K562 (cell line): ENCODE measurements around the gene FYTTD1. TPM values are rescaled to one million over a fixed set of nuclear protein-coding genes. Genes with fewer than 3 reads are reported as not detected.
A peak's percentile ranks its signal among the peaks of the same experiment; 100 is the strongest.

Experiments
- ARID3B ChIP-seq: fragments of 250-450 bp; sonication (Bioruptor Pico); IDR thresholded peaks from 2 replicates; pipeline ENCODE4 v1.4.0; 2020; ENCODE audit warnings: borderline replicate concordance
- HDAC3 ChIP-seq: fragments of 450-650 bp; IDR thresholded peaks from 2 replicates; pipeline ENCODE4 v1.6.1; 2018; ENCODE audit warnings: borderline replicate concordance, mild to moderate bottlenecking, moderate library complexity; ENCODE audit not compliant: partially characterized antibody
- HOXB6 ChIP-seq: fragments of 250-450 bp; sonication (Bioruptor Pico); IDR thresholded peaks from 2 replicates; pipeline ENCODE4 v1.5.1; 2022; ENCODE audit warnings: mild to moderate bottlenecking, borderline replicate concordance
- NEUROD1 ChIP-seq: fragments of 150-350 bp; IDR thresholded peaks from 2 replicates; pipeline ENCODE4 v1.6.1; 2014; ENCODE audit warnings: borderline replicate concordance, low read length, low read depth; ENCODE audit not compliant: partially characterized antibody
- NFXL1 ChIP-seq: fragments of 450-650 bp; formaldehyde crosslinking; IDR thresholded peaks from 2 replicates; pipeline ENCODE4 v1.4.0; 2021; ENCODE audit warnings: mild to moderate bottlenecking
- POLR2AphosphoS2 ChIP-seq: IDR thresholded peaks from 2 replicates; pipeline ENCODE4 v1.6.1; 2012; ENCODE audit warnings: low read length, improper control_type of control experiment
- SAP30 ChIP-seq: fragments of 200-600 bp; sonication (generic); IDR thresholded peaks from 2 replicates; pipeline ENCODE4 v1.6.1; 2012; ENCODE audit warnings: borderline replicate concordance, low read depth, mild to moderate bottlenecking, moderate library complexity, low read length, control low read depth, inconsistent platforms; ENCODE audit not compliant: insufficient read depth, poor library complexity, severe bottlenecking
- SMARCA4 ChIP-seq: fragments of 450-650 bp; IDR thresholded peaks from 2 replicates; pipeline ENCODE4 v1.6.1; 2016
- SNRNP70 ChIP-seq: fragments of 200-400 bp; formaldehyde crosslinking; optimal IDR thresholded peaks from 2 replicates; pipeline ENCODE3; 2017; ENCODE audit warnings: low read depth, low read length
- THRA ChIP-seq: fragments of 450-650 bp; IDR thresholded peaks from 2 replicates; pipeline ENCODE4 v1.6.1; 2017; ENCODE audit warnings: mild to moderate bottlenecking, moderate library complexity
- ZBTB1 ChIP-seq: sonication (generic); formaldehyde crosslinking; IDR thresholded peaks from 2 replicates; pipeline ENCODE4 v1.8.1; 2023; ENCODE audit warnings: missing genetic modification reagents, low read depth, mild to moderate bottlenecking, borderline replicate concordance
- ZFP36 ChIP-seq: fragments of 150-350 bp; IDR thresholded peaks from 2 replicates; pipeline ENCODE4 v1.6.1; 2018; ENCODE audit warnings: low read length, low read depth; ENCODE audit not compliant: partially characterized antibody
- ZNF584 ChIP-seq: fragments of 200-800 bp; sonication (Bioruptor generic); IDR thresholded peaks from 2 replicates; pipeline ENCODE4 v1.6.1; 2016; ENCODE audit warnings: low read depth, mild to moderate bottlenecking, missing genetic modification characterization, missing compliant biosample characterization
- polyA plus RNA-seq, 8 experiments: library from polyadenylated mRNA; depleted of rRNA in 4 of 8; stranded (reverse) in 5 of 8; unstranded in 3 of 8; fragments of >200 nt; fragmentation: Nextera tagmentation in 2 of 8; fragmentation: Illumina TruSeq in 1 of 8; extraction: Ambion mirVana in 2 of 8; extraction: Trizol in 1 of 8; gene quantifications; 2 replicates each; pipeline versions ENCODE4 v1.2.1 to v1.2.3, GENCODE V29; 2011 to 2014; ENCODE audit warnings: inconsistent platforms in 1 of 8, missing spikeins in 1 of 8
- total RNA-seq, 7 experiments: library from RNA; depleted of rRNA in 6 of 7; stranded (reverse); fragments of >200 nt in 6 of 7; fragmentation: Illumina TruSeq in 2 of 7; extraction: Trizol in 2 of 7; gene quantifications; 2 replicates each; pipeline versions ENCODE4 v1.2.1 to v1.2.3, GENCODE V29; 2011 to 2021; ENCODE audit warnings: low replicate concordance in 1 of 7
- TF ChIP-seq, protein P1 (sequence below): fragments of 450-650 bp; IDR thresholded peaks from 2 replicates; pipeline ENCODE4 v1.6.1; 2016; ENCODE audit warnings: low read depth
- TF ChIP-seq, protein P2 (sequence below): fragments of 450-650 bp; IDR thresholded peaks from 2 replicates; pipeline ENCODE4 v1.6.1; 2016

Gene FYTTD1
- total and polyA plus RNA-seq, 9 of the 15 experiments (the other 6 are each of a cell fraction or from before 2014, with no cell fraction given), result 35.7 to 106 (median 76.3) TPM

- TF ChIP-seq, protein P1, sequence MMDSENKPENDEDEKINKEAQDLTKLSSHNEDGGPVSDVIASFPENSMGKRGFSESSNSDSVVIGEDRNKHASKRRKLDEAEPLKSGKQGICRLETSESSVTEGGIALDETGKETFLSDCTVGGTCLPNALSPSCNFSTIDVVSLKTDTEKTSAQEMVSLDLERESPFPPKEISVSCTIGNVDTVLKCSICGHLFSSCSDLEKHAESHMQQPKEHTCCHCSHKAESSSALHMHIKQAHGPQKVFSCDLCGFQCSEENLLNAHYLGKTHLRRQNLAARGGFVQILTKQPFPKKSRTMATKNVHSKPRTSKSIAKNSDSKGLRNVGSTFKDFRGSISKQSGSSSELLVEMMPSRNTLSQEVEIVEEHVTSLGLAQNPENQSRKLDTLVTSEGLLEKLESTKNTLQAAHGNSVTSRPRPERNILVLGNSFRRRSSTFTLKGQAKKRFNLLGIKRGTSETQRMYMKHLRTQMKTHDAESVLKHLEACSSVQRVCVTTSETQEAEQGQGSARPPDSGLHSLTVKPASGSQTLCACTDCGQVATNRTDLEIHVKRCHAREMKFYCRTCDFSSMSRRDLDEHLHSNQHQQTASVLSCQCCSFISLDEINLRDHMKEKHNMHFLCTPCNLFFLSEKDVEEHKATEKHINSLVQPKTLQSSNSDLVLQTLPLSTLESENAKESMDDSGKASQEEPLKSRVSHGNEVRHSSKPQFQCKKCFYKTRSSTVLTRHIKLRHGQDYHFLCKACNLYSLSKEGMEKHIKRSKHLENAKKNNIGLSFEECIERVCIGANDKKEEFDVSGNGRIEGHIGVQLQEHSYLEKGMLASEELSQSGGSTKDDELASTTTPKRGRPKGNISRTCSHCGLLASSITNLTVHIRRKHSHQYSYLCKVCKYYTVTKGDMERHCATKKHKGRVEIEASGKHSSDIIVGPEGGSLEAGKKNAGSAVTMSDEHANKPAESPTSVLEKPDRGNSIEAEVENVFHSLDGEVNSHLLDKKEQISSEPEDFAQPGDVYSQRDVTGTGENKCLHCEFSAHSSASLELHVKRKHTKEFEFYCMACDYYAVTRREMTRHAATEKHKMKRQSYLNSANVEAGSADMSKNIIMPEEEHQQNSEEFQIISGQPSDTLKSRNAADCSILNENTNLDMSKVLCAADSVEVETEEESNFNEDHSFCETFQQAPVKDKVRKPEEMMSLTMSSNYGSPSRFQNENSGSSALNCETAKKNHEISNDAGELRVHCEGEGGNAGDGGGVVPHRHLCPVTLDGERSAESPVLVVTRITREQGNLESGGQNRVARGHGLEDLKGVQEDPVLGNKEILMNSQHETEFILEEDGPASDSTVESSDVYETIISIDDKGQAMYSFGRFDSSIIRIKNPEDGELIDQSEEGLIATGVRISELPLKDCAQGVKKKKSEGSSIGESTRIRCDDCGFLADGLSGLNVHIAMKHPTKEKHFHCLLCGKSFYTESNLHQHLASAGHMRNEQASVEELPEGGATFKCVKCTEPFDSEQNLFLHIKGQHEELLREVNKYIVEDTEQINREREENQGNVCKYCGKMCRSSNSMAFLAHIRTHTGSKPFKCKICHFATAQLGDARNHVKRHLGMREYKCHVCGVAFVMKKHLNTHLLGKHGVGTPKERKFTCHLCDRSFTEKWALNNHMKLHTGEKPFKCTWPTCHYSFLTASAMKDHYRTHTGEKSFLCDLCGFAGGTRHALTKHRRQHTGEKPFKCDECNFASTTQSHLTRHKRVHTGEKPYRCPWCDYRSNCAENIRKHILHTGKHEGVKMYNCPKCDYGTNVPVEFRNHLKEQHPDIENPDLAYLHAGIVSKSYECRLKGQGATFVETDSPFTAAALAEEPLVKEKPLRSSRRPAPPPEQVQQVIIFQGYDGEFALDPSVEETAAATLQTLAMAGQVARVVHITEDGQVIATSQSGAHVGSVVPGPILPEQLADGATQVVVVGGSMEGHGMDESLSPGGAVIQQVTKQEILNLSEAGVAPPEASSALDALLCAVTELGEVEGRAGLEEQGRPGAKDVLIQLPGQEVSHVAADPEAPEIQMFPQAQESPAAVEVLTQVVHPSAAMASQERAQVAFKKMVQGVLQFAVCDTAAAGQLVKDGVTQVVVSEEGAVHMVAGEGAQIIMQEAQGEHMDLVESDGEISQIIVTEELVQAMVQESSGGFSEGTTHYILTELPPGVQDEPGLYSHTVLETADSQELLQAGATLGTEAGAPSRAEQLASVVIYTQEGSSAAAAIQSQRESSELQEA, result no peak
- TF ChIP-seq SMARCA4 (peak; percentile 42; the same call in 1 of the 2 replicates), ARID3B (CRISPR knock-in tag) (no peak), ZNF584 (CRISPR knock-in tag) (no peak), ZBTB1 (CRISPR knock-in tag) (no peak), NEUROD1 (no peak), POLR2AphosphoS2 (no peak), NFXL1 (CRISPR knock-in tag) (no peak), THRA (no peak), HOXB6 (no peak), SAP30 (no peak), SNRNP70 (no peak), ZFP36 (no peak), HDAC3 (no peak)
- TF ChIP-seq, protein P2, sequence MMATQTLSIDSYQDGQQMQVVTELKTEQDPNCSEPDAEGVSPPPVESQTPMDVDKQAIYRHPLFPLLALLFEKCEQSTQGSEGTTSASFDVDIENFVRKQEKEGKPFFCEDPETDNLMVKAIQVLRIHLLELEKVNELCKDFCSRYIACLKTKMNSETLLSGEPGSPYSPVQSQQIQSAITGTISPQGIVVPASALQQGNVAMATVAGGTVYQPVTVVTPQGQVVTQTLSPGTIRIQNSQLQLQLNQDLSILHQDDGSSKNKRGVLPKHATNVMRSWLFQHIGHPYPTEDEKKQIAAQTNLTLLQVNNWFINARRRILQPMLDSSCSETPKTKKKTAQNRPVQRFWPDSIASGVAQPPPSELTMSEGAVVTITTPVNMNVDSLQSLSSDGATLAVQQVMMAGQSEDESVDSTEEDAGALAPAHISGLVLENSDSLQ, result peak; percentile 50
Measured at GRCh38 chr3:197711973-197712707, 37.5 kb upstream of the FYTTD1 start (continued).
